ENCODE measurements around the gene SLC25A13.

The SLC25A13 gene

GRCh38 chr7:96154506-96154905, 167.4 kb downstream of the SLC25A13 start:
- ATAC-seq: peak; percentile 57; the same call in 2 of the 3 replicates

DNA sequence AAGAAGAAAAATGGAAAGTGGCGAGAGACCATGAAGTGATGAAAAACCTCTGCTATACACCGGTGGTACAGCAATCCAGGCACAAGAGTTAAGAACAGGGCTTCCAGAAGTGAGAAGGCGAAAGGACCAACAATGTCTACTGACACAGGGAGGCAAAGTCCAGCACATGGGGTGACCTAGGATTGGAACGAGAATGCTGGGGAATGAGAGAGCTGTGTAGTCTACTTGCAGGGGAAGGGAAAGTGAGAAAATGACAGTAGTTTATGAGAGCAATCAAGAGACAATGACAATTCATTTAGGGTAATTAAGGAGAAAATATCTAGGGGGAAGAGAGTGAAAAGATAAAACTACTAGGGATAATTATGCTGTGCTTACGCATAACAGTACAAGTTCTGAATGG, 169.2 kb downstream of the SLC25A13 start:
- no peak for TF ChIP-seq ZC3H10 (CRISPR knock-in tag; IDR thresholded peaks at IDR 0.05)
- no peak for TF ChIP-seq ZNF70 (CRISPR knock-in tag; IDR thresholded peaks at IDR 0.05)
- TF ChIP-seq ZFP30 (CRISPR knock-in tag; IDR thresholded peaks at IDR 0.05): no peak
- TF ChIP-seq ZNF565 (CRISPR knock-in tag; conservative IDR thresholded peaks at IDR 0.05; ENCODE audit: low read depth): no peak
- TF ChIP-seq BACH2 (CRISPR knock-in tag; IDR thresholded peaks at IDR 0.05; ENCODE audit: borderline replicate concordance): no peak
- TF ChIP-seq ARNTL (CRISPR knock-in tag; IDR thresholded peaks at IDR 0.05; ENCODE audit: borderline replicate concordance, low read depth): no peak
- TF ChIP-seq ZNF8 (CRISPR knock-in tag; IDR thresholded peaks at IDR 0.05): no peak
- TF ChIP-seq SNAI2 (CRISPR knock-in tag; IDR thresholded peaks at IDR 0.05): no peak
- TF ChIP-seq ZFP3 (CRISPR knock-in tag; IDR thresholded peaks at IDR 0.05): no peak
- TF ChIP-seq, protein P1, sequence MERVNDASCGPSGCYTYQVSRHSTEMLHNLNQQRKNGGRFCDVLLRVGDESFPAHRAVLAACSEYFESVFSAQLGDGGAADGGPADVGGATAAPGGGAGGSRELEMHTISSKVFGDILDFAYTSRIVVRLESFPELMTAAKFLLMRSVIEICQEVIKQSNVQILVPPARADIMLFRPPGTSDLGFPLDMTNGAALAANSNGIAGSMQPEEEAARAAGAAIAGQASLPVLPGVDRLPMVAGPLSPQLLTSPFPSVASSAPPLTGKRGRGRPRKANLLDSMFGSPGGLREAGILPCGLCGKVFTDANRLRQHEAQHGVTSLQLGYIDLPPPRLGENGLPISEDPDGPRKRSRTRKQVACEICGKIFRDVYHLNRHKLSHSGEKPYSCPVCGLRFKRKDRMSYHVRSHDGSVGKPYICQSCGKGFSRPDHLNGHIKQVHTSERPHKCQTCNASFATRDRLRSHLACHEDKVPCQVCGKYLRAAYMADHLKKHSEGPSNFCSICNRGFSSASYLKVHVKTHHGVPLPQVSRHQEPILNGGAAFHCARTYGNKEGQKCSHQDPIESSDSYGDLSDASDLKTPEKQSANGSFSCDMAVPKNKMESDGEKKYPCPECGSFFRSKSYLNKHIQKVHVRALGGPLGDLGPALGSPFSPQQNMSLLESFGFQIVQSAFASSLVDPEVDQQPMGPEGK (CRISPR knock-in tag; IDR thresholded peaks at IDR 0.05; ENCODE audit: borderline replicate concordance): no peak
- no peak for TF ChIP-seq CSDC2 (CRISPR knock-in tag; IDR thresholded peaks at IDR 0.05)
- TF ChIP-seq TOX (CRISPR knock-in tag; IDR thresholded peaks at IDR 0.05; ENCODE audit: borderline replicate concordance): no peak
- TF ChIP-seq, protein P2, sequence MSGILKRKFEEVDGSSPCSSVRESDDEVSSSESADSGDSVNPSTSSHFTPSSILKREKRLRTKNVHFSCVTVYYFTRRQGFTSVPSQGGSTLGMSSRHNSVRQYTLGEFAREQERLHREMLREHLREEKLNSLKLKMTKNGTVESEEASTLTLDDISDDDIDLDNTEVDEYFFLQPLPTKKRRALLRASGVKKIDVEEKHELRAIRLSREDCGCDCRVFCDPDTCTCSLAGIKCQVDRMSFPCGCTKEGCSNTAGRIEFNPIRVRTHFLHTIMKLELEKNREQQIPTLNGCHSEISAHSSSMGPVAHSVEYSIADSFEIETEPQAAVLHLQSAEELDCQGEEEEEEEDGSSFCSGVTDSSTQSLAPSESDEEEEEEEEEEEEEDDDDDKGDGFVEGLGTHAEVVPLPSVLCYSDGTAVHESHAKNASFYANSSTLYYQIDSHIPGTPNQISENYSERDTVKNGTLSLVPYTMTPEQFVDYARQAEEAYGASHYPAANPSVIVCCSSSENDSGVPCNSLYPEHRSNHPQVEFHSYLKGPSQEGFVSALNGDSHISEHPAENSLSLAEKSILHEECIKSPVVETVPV (CRISPR knock-in tag; IDR thresholded peaks at IDR 0.05): no peak
- TF ChIP-seq ESRRG (CRISPR knock-in tag; IDR thresholded peaks at IDR 0.05): no peak
- TF ChIP-seq OSR1 (CRISPR knock-in tag; IDR thresholded peaks at IDR 0.05): no peak
- ATAC-seq: no peak

- ATAC-seq: no peak
- no peak for TF ChIP-seq PPARA (CRISPR knock-in tag; IDR thresholded peaks at IDR 0.05; ENCODE audit: borderline replicate concordance)
These were observed 170.0 kb downstream of the SLC25A13 start for GRCh38 chr7:96151889-96152288.

DNA sequence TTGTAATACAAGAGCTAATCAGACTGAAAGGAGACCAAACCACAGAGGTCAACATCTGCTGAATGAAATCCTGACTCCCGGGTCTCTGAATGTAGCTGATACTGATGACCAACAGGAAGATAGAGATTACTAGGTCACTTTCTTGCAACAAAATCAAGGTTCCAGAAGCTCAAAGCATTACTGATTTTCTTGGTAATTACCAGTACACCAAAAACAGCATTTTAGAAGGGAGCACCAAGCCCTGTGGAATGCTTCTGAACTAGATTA, 177.7 kb downstream of the SLC25A13 start:
- TF ChIP-seq, protein P1 (CRISPR knock-in tag; IDR thresholded peaks at IDR 0.05; ENCODE audit: borderline replicate concordance): no peak
- TF ChIP-seq ARNTL (CRISPR knock-in tag; IDR thresholded peaks at IDR 0.05; ENCODE audit: borderline replicate concordance, low read depth) (no peak), CSDC2 (CRISPR knock-in tag; IDR thresholded peaks at IDR 0.05) (no peak), ESRRG (CRISPR knock-in tag; IDR thresholded peaks at IDR 0.05) (no peak), TSHZ2 (CRISPR knock-in tag; IDR thresholded peaks at IDR 0.05) (no peak), ZNF565 (CRISPR knock-in tag; conservative IDR thresholded peaks at IDR 0.05; ENCODE audit: low read depth) (no peak), ZNF8 (CRISPR knock-in tag; IDR thresholded peaks at IDR 0.05) (no peak), POU6F1 (CRISPR knock-in tag; IDR thresholded peaks at IDR 0.05; ENCODE audit: borderline replicate concordance, low read depth) (no peak), TOX (CRISPR knock-in tag; IDR thresholded peaks at IDR 0.05; ENCODE audit: borderline replicate concordance) (no peak), ZC3H10 (CRISPR knock-in tag; IDR thresholded peaks at IDR 0.05) (no peak), ZNF70 (CRISPR knock-in tag; IDR thresholded peaks at IDR 0.05) (no peak), ISL1 (CRISPR knock-in tag; IDR thresholded peaks at IDR 0.05) (no peak)
- TF ChIP-seq, protein P2 (CRISPR knock-in tag; IDR thresholded peaks at IDR 0.05): no peak
- TF ChIP-seq, protein P3, sequence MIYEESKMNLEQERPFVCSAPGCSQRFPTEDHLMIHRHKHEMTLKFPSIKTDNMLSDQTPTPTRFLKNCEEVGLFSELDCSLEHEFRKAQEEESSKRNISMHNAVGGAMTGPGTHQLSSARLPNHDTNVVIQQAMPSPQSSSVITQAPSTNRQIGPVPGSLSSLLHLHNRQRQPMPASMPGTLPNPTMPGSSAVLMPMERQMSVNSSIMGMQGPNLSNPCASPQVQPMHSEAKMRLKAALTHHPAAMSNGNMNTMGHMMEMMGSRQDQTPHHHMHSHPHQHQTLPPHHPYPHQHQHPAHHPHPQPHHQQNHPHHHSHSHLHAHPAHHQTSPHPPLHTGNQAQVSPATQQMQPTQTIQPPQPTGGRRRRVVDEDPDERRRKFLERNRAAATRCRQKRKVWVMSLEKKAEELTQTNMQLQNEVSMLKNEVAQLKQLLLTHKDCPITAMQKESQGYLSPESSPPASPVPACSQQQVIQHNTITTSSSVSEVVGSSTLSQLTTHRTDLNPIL (CRISPR knock-in tag; IDR thresholded peaks at IDR 0.05; ENCODE audit: low read depth): no peak
- ATAC-seq: no peak

Data from SK-N-SH treated with all-trans-retinoic acid at 6 μM for 48 hours (cell line).